SK-N-MC (cell line): ENCODE results near the gene BIRC2.

Source experiments
- EZH2 ChIP-seq: fragments of 200-600 bp; sonication (generic); IDR thresholded peaks from one replicate; pipeline ENCODE4 v1.6.1; 2017; ENCODE audit warnings: antibody characterized with exemption
- FOXP2 ChIP-seq: optimal IDR thresholded peaks from 2 replicates; pipeline ENCODE3; 2011; ENCODE audit warnings: mild to moderate bottlenecking, moderate library complexity; ENCODE audit not compliant: insufficient read depth; ENCODE audit errors: extremely low read length, control extremely low read depth
- POLR2AphosphoS5 ChIP-seq: IDR thresholded peaks from 2 replicates; pipeline ENCODE4 v1.6.1; 2012; ENCODE audit warnings: mild to moderate bottlenecking, low read depth, low read length, borderline replicate concordance

DNA sequence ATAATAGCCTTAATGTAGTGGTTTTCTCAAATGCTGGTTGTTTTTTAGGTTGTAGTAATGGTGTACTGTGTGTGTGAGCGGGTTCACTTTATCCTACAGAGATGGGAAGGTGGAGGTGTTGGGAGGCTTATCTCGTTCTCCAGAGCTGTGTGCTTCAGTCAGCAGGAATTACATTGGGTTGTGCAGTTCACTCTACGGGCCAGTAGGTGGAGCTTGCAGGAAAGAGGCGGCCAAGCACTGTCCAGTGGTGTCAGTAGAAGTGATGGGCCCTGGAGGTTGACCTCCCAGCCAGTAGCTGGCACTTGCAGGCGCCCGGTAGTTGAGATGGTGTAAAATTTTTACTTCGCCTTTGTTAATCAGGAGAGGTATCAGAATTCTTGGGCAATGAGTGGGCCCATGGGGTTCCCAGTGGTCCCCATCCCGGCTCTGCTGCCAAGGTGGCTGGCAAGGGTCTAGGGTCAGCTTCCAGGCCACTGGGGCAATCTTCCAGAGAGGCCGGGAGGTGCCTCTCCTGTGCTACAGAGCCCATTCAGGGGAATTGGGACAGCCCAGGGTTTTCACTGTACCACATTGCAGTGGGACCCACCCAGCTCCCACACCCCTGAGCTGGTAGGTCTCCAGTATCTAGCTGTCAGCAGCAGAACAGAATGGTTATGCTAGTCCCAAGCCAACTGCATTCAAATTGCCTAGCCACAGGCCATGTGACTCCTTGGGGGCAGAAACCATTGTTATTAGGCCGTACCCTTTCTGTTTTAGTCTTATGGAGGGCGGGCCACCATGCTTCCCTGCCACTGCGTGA is 43.9 kb downstream of the BIRC2 start:
- TF ChIP-seq POLR2AphosphoS5 (no peak), EZH2 (no peak), FOXP2 (no peak)
